ENCODE results near the gene GRM8. TPM values are rescaled to one million over a fixed set of nuclear protein-coding genes. Genes with fewer than 3 reads are reported as not detected.

GRM8 gene
- total and polyA plus RNA-seq, 2 experiments from 2014 or later: not detected

DNA sequence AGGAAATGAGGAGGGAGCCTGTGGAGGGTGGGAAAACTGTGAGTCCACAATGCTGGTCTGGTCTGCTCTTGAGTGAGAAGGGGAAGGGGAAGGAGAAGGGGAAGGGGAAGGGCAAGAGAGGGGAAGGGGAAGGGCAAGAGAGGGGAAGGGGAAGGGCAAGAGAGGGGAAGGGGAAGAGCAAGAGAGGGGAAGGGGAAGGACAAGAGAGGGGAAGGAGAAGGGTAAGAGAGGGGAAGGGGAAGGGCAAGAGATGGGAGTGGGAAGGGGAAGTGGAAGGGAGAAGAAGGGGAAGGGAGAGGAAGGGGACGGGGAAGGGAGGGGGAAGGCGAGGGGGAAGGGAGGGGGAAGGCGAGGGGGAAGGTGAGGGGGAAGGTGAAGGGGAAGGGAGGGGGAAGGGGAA lies 213.2 kb downstream of the GRM8 start:
- Histone ChIP-seq H3K4me1 (ENCODE audit: insufficient read depth) (no peaks in the 10 kb centered on the region), H3F3A (ENCODE audit: insufficient read depth) (no peaks in the 10 kb centered on the region), H3K36me3 (ENCODE audit: low read depth) (no peaks in the 10 kb centered on the region), H3K9me3 (ENCODE audit: low read depth) (no peaks in the 10 kb centered on the region), H2AFZ (no peak overlapping the region), H3K9ac (no peak overlapping the region), H3K9me2 (ENCODE audit: insufficient read depth) (no peaks in the 10 kb centered on the region), H4K20me1 (ENCODE audit: insufficient read depth) (no peaks in the 10 kb centered on the region), H3K79me2 (ENCODE audit: insufficient read depth) (no peaks in the 10 kb centered on the region), H3K27me3 (replicated peaks; ENCODE audit: insufficient read depth) (no peaks in the 10 kb centered on the region), H3K27ac (no peak overlapping the region), H3K4me3 (no peak overlapping the region), H3K4me2 (ENCODE audit: unreplicated experiment) (no peak overlapping the region)
- TF ChIP-seq EZH2 (IDR thresholded peaks at IDR 0.05; ENCODE audit: insufficient read depth, poor library complexity, severe bottlenecking) (no peak), EZH2phosphoT487 (IDR thresholded peaks at IDR 0.05; ENCODE audit: insufficient read depth, low read depth) (no peak)
- in situ Hi-C loops (cut with MboI): no loop called here
- no peak for DNase-seq
- WGBS, 2 experiments (ENCODE audit: low coverage in 1 of 2, low lambda C conversion rate in 2 of 2, missing lambda C conversion rate in 2 of 2): 25 to 93% methylated on average over 3 of the region's 3 CpGs

DNA sequence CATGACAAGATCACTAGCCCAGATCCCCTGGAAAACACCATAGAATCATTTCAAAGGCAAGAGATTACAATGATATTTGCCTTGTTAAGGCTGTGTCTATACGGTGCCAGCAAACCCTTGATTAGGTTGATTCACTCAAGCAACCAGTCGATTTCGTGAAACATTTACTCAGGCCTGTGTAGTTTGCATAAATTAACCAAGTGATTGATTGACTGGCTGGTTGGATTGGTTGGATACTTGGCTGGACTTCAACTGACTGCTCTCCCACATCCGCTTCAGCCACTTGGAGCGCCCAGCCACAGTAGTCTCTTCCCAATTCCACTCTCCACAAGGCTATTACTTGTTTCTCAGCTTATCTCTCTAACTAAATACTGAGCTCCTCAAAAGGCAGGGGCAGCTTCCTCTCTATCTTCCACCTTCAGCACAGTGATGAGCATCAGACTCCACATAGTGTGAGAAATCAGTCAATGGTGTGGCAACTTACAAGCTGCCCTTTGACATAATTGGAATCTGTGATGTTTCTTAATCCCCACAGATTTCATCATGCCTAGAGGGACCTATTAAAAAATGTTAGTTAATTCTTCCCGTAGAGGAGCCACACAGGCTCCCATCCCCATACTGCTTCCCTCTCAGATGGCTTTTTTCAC lies 217.4 kb downstream of the GRM8 start:
- Histone ChIP-seq H3K9ac (no peak overlapping the region), H3K27ac (no peak overlapping the region), H3K4me2 (ENCODE audit: unreplicated experiment) (no peak overlapping the region), H4K20me1 (ENCODE audit: insufficient read depth) (no peaks in the 10 kb centered on the region), H2AFZ (no peak overlapping the region), H3K9me2 (ENCODE audit: insufficient read depth) (no peaks in the 10 kb centered on the region), H3F3A (ENCODE audit: insufficient read depth) (no peaks in the 10 kb centered on the region), H3K36me3 (ENCODE audit: low read depth) (no peaks in the 10 kb centered on the region), H3K4me3 (no peak overlapping the region), H3K79me2 (ENCODE audit: insufficient read depth) (no peaks in the 10 kb centered on the region), H3K9me3 (ENCODE audit: low read depth) (no peaks in the 10 kb centered on the region), H3K27me3 (replicated peaks; ENCODE audit: insufficient read depth) (no peaks in the 10 kb centered on the region), H3K4me1 (ENCODE audit: insufficient read depth) (no peaks in the 10 kb centered on the region)
- in situ Hi-C loops (cut with MboI): no loop called here
- no peak for DNase-seq
- 44 to 48% methylated on average over 6 of the region's 6 CpGs for WGBS, 2 experiments (ENCODE audit: low coverage in 1 of 2, low lambda C conversion rate in 2 of 2, missing lambda C conversion rate in 2 of 2)
- TF ChIP-seq EZH2 (IDR thresholded peaks at IDR 0.05; ENCODE audit: insufficient read depth, poor library complexity, severe bottlenecking) (no peak), EZH2phosphoT487 (IDR thresholded peaks at IDR 0.05; ENCODE audit: insufficient read depth, low read depth) (no peak)

DNA sequence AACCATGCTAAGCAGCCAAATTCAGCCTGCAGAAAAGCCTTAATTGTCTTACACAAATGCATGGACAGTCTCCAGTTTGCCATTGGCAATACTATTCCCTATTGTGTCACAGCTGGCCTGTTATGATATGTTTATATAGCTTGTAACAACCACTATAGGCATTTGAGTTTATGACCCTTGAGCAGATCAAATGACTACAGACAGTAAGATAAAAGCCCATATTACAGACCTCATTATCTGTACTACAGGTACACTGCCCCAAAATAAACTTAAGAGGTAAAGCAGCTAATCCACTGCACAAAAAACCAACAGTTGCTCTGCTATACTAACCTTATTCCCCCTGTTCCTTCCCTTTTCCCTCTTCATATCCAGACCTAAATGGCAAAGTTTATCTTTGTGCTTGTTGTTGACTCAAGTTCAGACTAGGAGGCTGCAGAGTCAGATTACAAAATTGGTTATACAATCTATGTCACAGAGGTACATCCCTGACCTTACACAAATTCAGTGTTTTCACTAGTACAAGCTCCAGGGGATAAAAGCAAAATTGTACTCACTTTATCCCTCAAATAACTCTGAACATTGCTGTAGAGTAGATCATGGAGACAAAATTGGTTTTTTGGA lies 218.4 kb downstream of the GRM8 start:
- in situ Hi-C loops (cut with MboI): no loop called here

DNA sequence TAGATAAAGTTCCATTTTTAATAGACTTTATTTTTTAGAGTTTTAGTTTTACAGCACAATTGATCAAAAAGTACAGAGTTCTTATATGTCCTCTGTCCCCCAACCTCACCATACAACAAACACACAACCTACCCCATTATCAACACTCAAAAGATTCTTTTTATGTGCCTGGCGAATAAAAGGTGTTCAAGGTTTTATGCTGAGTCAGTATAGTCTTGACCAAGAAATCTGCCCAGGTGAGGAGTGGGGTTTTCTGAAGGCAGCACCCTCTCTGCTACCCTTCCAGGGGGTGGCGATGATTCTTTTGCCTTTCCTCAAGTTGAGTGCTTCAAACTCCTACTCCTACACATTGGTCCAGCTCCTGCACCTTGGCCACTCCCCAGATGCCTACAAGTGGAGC lies 222.9 kb downstream of the GRM8 start:
- Histone ChIP-seq H3K9ac (no peak overlapping the region), H3K4me3 (no peak overlapping the region), H3K27ac (no peak overlapping the region), H3K79me2 (ENCODE audit: insufficient read depth) (no peaks in the 10 kb centered on the region), H3K9me2 (ENCODE audit: insufficient read depth) (no peaks in the 10 kb centered on the region), H3K9me3 (ENCODE audit: low read depth) (no peaks in the 10 kb centered on the region), H3F3A (ENCODE audit: insufficient read depth) (no peaks in the 10 kb centered on the region), H2AFZ (no peak overlapping the region), H3K27me3 (replicated peaks; ENCODE audit: insufficient read depth) (no peaks in the 10 kb centered on the region), H3K36me3 (ENCODE audit: low read depth) (no peaks in the 10 kb centered on the region), H4K20me1 (ENCODE audit: insufficient read depth) (no peaks in the 10 kb centered on the region), H3K4me1 (ENCODE audit: insufficient read depth) (no peaks in the 10 kb centered on the region), H3K4me2 (ENCODE audit: unreplicated experiment) (no peak overlapping the region)
- in situ Hi-C loops (cut with MboI): no loop called here
- WGBS, 2 experiments (ENCODE audit: low coverage in 1 of 2, low lambda C conversion rate in 2 of 2, missing lambda C conversion rate in 2 of 2): 6 to 26% methylated on average over 2 of the region's 2 CpGs
- DNase-seq: no peak
- no peak for TF ChIP-seq EZH2 (IDR thresholded peaks at IDR 0.05; ENCODE audit: insufficient read depth, poor library complexity, severe bottlenecking)
- no peak for TF ChIP-seq EZH2phosphoT487 (IDR thresholded peaks at IDR 0.05; ENCODE audit: insufficient read depth, low read depth)

More for the DNA sequence above, 218.4 kb downstream of the GRM8 start:
- no peaks in the 10 kb centered on the region for H3F3A ChIP-seq (ENCODE audit: insufficient read depth)
- no peaks in the 10 kb centered on the region for H3K36me3 ChIP-seq (ENCODE audit: low read depth)
- H3K9me2 ChIP-seq (ENCODE audit: insufficient read depth): no peaks in the 10 kb centered on the region
- no peaks in the 10 kb centered on the region for H3K9me3 ChIP-seq (ENCODE audit: low read depth)
- H3K27me3 ChIP-seq (replicated peaks; ENCODE audit: insufficient read depth): no peaks in the 10 kb centered on the region
- H4K20me1 ChIP-seq (ENCODE audit: insufficient read depth): no peaks in the 10 kb centered on the region
- H3K9ac ChIP-seq: no peak overlapping the region
- no peak for DNase-seq
- no peak overlapping the region for H3K4me3 ChIP-seq
- no peaks in the 10 kb centered on the region for H3K4me1 ChIP-seq (ENCODE audit: insufficient read depth)
- TF ChIP-seq EZH2phosphoT487 (IDR thresholded peaks at IDR 0.05; ENCODE audit: insufficient read depth, low read depth): no peak
- no peak for TF ChIP-seq EZH2 (IDR thresholded peaks at IDR 0.05; ENCODE audit: insufficient read depth, poor library complexity, severe bottlenecking)
- no peak overlapping the region for H3K27ac ChIP-seq
- no peaks in the 10 kb centered on the region for H3K79me2 ChIP-seq (ENCODE audit: insufficient read depth)
- no peak overlapping the region for H3K4me2 ChIP-seq (ENCODE audit: unreplicated experiment)
- H2AFZ ChIP-seq: no peak overlapping the region

All from GM23248 (cell line).